ENCODE measurements around the gene MOGAT1. TPM values are rescaled to one million over a fixed set of nuclear protein-coding genes. Genes with fewer than 3 reads are reported as not detected.

MOGAT1 gene
- total and polyA plus RNA-seq, 2 of the 13 experiments (the other 11 are each of a cell fraction or from before 2014, with no cell fraction given) = 0.98 to 4.3 TPM

- TF ChIP-seq ZBTB40 (IDR thresholded peaks at IDR 0.05) = no peak
- TF ChIP-seq ZBTB40 (CRISPR knock-in tag; IDR thresholded peaks at IDR 0.05) = peak; percentile 86
- TF ChIP-seq SSRP1 (CRISPR knock-in tag; IDR thresholded peaks at IDR 0.05) = no peak; the same call in 1 of the 2 replicates
- no peak for TF ChIP-seq RAD51 (IDR thresholded peaks at IDR 0.05; ENCODE audit: borderline replicate concordance)
- TF ChIP-seq STAG1 (CRISPR knock-in tag; IDR thresholded peaks at IDR 0.05) = no peak; the same call in none of the 2 replicates
- peak; percentile 100 for TF ChIP-seq ZNF687 (CRISPR knock-in tag; IDR thresholded peaks at IDR 0.05)
- 0 out of 2 replicates have a peak, but pooled peaks have one; percentile 13 for TF ChIP-seq ZC3H4 (CRISPR knock-in tag; IDR thresholded peaks at IDR 0.05; ENCODE audit: borderline replicate concordance)
- TF ChIP-seq ZNF343 (CRISPR knock-in tag; IDR thresholded peaks at IDR 0.05) = peak; percentile 98
- TF ChIP-seq PAX8 (CRISPR knock-in tag; IDR thresholded peaks at IDR 0.05; ENCODE audit: borderline replicate concordance) = peak; percentile 84; the same call in 1 of the 2 replicates
- no peak; the same call in none of the 2 replicates for TF ChIP-seq ZSCAN29 (CRISPR knock-in tag; conservative IDR thresholded peaks at IDR 0.05)
- peak; percentile 81; the same call in 1 of the 2 replicates for TF ChIP-seq CBX5 (CRISPR knock-in tag; IDR thresholded peaks at IDR 0.05; ENCODE audit: borderline replicate concordance)
- TF ChIP-seq ZBTB7B (CRISPR knock-in tag; IDR thresholded peaks at IDR 0.05) = peak; percentile 90; the same call in 1 of the 2 replicates
- peak; percentile 66; the same call in 1 of the 2 replicates for TF ChIP-seq ZNF17 (CRISPR knock-in tag; IDR thresholded peaks at IDR 0.05)
- peak; percentile 86 for TF ChIP-seq KMT2B (CRISPR knock-in tag; IDR thresholded peaks at IDR 0.05)
- no peak; the same call in 1 of the 2 replicates for TF ChIP-seq SOX13 (IDR thresholded peaks at IDR 0.05)
- TF ChIP-seq SOX13 (CRISPR knock-in tag; conservative IDR thresholded peaks at IDR 0.05 in 1 of 2, IDR thresholded peaks at IDR 0.05 in 1 of 2) = peak in 1 of 2 experiments; percentile 45; a peak in 2 of 4 replicates
Measured at GRCh38 chr2:222671259-222672067, at the start of gene MOGAT1 (continued).

Data from HepG2 (cell line).